Measurements from ENCODE around the gene RIC3. TPM values are rescaled to one million over a fixed set of nuclear protein-coding genes. Genes with fewer than 3 reads are reported as not detected.

Gene RIC3
- total and polyA plus RNA-seq, 2 of the 8 experiments (the other 6 are each of a cell fraction or from before 2014, with no cell fraction given): 6.4 to 15.5 TPM

GRCh38 chr11:8194956-8195355, 26.1 kb upstream of the RIC3 start (continued):
- TF ChIP-seq EP300 (IDR thresholded peaks at IDR 0.05; ENCODE audit: borderline replicate concordance in 1 of 2, low read depth in 2 of 2, low read length in 2 of 2) (no peak), E2F6 (IDR thresholded peaks at IDR 0.05) (no peak), CREB1 (IDR thresholded peaks at IDR 0.05) (no peak), POLR2A (IDR thresholded peaks at IDR 0.05; ENCODE audit: control extremely low read depth in 1 of 2, low read depth in 2 of 2, low read length in 2 of 2) (no peak), CTBP2 (IDR thresholded peaks at IDR 0.05; ENCODE audit: borderline replicate concordance, insufficient read depth, insufficient read length, low read length) (no peak), HDAC2 (IDR thresholded peaks at IDR 0.05; ENCODE audit: borderline replicate concordance in 1 of 2, low read depth in 2 of 2, low read length in 2 of 2) (no peak)
